Neuronal stem cell (in vitro differentiated cells): ENCODE measurements around the gene MLLT3.

Source experiments
- DNase-seq: peaks from one replicate; pipeline ENCODE4 v3.0.0-alpha.2; 2013; ENCODE audit warnings: low spot score
- H2AFZ ChIP-seq: one replicate; pipeline ENCODE4 v1.6.1; 2013; ENCODE audit warnings: mild to moderate bottlenecking, low read length, inconsistent platforms
- H2AK5ac ChIP-seq: 2 replicates; pipeline ENCODE4 v1.6.1; 2013; ENCODE audit warnings: low read depth, mild to moderate bottlenecking, inconsistent platforms, low read length, moderate library complexity, mixed read lengths
- H2BK120ac ChIP-seq: 2 replicates; pipeline ENCODE4 v1.6.1; 2013; ENCODE audit warnings: low read depth, mild to moderate bottlenecking, inconsistent platforms, low read length, moderate library complexity, mixed read lengths
- H2BK12ac ChIP-seq: one replicate; pipeline ENCODE4 v1.6.1; 2013; ENCODE audit warnings: low read length, inconsistent platforms
- H2BK15ac ChIP-seq: 2 replicates; pipeline ENCODE4 v1.6.1; 2013; ENCODE audit warnings: mild to moderate bottlenecking, low read length, inconsistent platforms, mixed read lengths
- H2BK5ac ChIP-seq: one replicate; pipeline ENCODE4 v1.6.1; 2013; ENCODE audit warnings: inconsistent platforms, mild to moderate bottlenecking, low read length, moderate library complexity
- H3K14ac ChIP-seq: one replicate; pipeline ENCODE4 v1.6.1; 2013; ENCODE audit warnings: low read length, inconsistent platforms
- H3K18ac ChIP-seq: 2 replicates; pipeline ENCODE4 v1.6.1; 2013; ENCODE audit warnings: low read length, inconsistent platforms
- H3K23ac ChIP-seq: 2 replicates; pipeline ENCODE4 v1.6.1; 2013; ENCODE audit warnings: low read depth, mild to moderate bottlenecking, mixed read lengths, low read length, inconsistent platforms; ENCODE audit not compliant: poor library complexity
- H3K27ac ChIP-seq: replicated peaks from 3 replicates; pipeline ENCODE4 v1.5.1; 2013; ENCODE audit warnings: low read length, inconsistent platforms
- H3K27me3 ChIP-seq, 3 experiments: 2 replicates each; pipeline ENCODE4 v1.6.1; 2013; ENCODE audit warnings: low read length in 3 of 3, mild to moderate bottlenecking in 2 of 3, inconsistent platforms in 1 of 3, low read depth in 1 of 3, mixed read lengths in 1 of 3, moderate library complexity in 1 of 3; ENCODE audit not compliant: control insufficient read depth in 3 of 3, insufficient read depth in 3 of 3
- H3K36me3 ChIP-seq, 2 donors: replicated peaks in 1 of 2; 2 replicates each; pipeline ENCODE4 v1.6.1; 2013; ENCODE audit warnings: low read length in 2 of 2; ENCODE audit not compliant: control insufficient read depth in 2 of 2, insufficient read depth in 2 of 2
- H3K4ac ChIP-seq: 2 replicates; pipeline ENCODE4 v1.6.1; 2013; ENCODE audit warnings: inconsistent platforms, mild to moderate bottlenecking, low read length, moderate library complexity
- H3K4me1 ChIP-seq, 2 donors: 1 replicate in 1 of 2; 2 replicates in 1 of 2; pipeline ENCODE4 v1.6.1; 2013; ENCODE audit warnings: low read length in 2 of 2, low read depth in 1 of 2; ENCODE audit not compliant: control insufficient read depth in 2 of 2, insufficient read depth in 1 of 2
- H3K4me2 ChIP-seq: one replicate; pipeline ENCODE4 v1.6.1; 2013; ENCODE audit warnings: mild to moderate bottlenecking, low read length, inconsistent platforms; ENCODE audit not compliant: insufficient read depth, poor library complexity, severe bottlenecking
- H3K4me3 ChIP-seq, 2 donors: 2 replicates each; pipeline ENCODE4 v1.5.1; 2013; ENCODE audit warnings: low read length in 2 of 2, mild to moderate bottlenecking in 2 of 2, inconsistent platforms in 1 of 2, moderate library complexity in 1 of 2
- H3K79me1 ChIP-seq: one replicate; pipeline ENCODE4 v1.6.1; 2013; ENCODE audit warnings: low read depth, mild to moderate bottlenecking, inconsistent platforms, low read length, moderate library complexity
- H3K9ac ChIP-seq: one replicate; pipeline ENCODE4 v1.6.1; 2013; ENCODE audit warnings: mild to moderate bottlenecking, low read depth, low read length, inconsistent platforms; ENCODE audit not compliant: poor library complexity
- H3K9me3 ChIP-seq, 2 donors: replicated peaks in 1 of 2; 2 replicates each; pipeline versions ENCODE3 to v1.6.1; 2013; ENCODE audit warnings: low read length in 2 of 2, mild to moderate bottlenecking in 2 of 2, inconsistent platforms in 1 of 2, low read depth in 1 of 2, mixed read lengths in 1 of 2, moderate library complexity in 1 of 2; ENCODE audit not compliant: control insufficient read depth in 2 of 2, insufficient read depth in 1 of 2
- H4K8ac ChIP-seq: one replicate; pipeline ENCODE4 v1.6.1; 2013; ENCODE audit warnings: low read depth, mild to moderate bottlenecking, inconsistent platforms, low read length, moderate library complexity
- H4K91ac ChIP-seq: one replicate; pipeline ENCODE4 v1.6.1; 2013; ENCODE audit warnings: low read length, low read depth, mild to moderate bottlenecking, inconsistent platforms; ENCODE audit not compliant: poor library complexity
- WGBS, 2 donors: extraction: QIAGEN DNeasy Blood & Tissue Kit; methylation state at CpG; one replicate each; pipeline ENCODE4 v1.1.7; 2013; ENCODE audit warnings: missing lambda C conversion rate in 2 of 2, mixed read lengths in 1 of 2; ENCODE audit not compliant: insufficient read length in 2 of 2, insufficient replicate concordance in 1 of 2; ENCODE audit errors: extremely low coverage in 2 of 2; 5-methylcytosine and 5-hydroxymethylcytosine counted together

Gene MLLT3

DNA sequence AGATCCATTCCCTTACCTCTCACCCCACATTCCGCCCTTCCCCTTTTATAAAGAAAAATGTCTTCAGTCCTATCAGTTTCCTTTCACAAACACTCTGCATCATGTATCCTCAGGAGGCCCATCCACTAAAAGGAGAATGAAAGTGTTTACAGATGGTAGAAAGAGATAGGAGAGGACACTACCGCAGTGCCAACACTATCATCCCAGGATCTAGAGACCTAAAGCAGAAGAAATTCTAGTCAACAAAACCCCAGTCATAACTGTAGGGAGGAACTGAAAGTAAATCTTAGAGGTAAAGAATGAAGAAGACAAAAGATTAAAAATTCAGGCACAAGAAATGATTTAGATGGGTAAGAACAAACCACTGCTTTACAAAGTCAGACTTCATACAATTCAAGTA lies 114.1 kb downstream of the MLLT3 start:
- H3K9me3 ChIP-seq: no peaks in the 10 kb centered on the region
- no peak overlapping the region for H3K27ac ChIP-seq
- no peak overlapping the region for H2BK12ac ChIP-seq
- H2AK5ac ChIP-seq: no peak overlapping the region
- no peak overlapping the region for H2BK15ac ChIP-seq
- no peaks in the 10 kb centered on the region for H3K36me3 ChIP-seq
- H3K9ac ChIP-seq: no peak overlapping the region
- no peaks in the 10 kb centered on the region for H3K27me3 ChIP-seq
- no peak overlapping the region for H3K4ac ChIP-seq
- no peak overlapping the region for H3K23ac ChIP-seq
- H3K4me2 ChIP-seq: no peak overlapping the region
- 100% methylated on average over 1 of the region's 2 CpGs; no CpG with 5 or more reads in 1 of the 2 donors for WGBS, 2 donors
- H2AFZ ChIP-seq: no peak overlapping the region
- H4K8ac ChIP-seq: no peak overlapping the region
- H2BK120ac ChIP-seq: no peak overlapping the region
- no peak overlapping the region for H3K18ac ChIP-seq
- DNase-seq: no peak
- H3K79me1 ChIP-seq: no peaks in the 10 kb centered on the region
- H4K91ac ChIP-seq: no peak overlapping the region
- no peaks in the 10 kb centered on the region for H3K4me1 ChIP-seq
- no peak overlapping the region for H2BK5ac ChIP-seq
- no peak overlapping the region for H3K14ac ChIP-seq
- H3K4me3 ChIP-seq: no peak overlapping the region

DNA sequence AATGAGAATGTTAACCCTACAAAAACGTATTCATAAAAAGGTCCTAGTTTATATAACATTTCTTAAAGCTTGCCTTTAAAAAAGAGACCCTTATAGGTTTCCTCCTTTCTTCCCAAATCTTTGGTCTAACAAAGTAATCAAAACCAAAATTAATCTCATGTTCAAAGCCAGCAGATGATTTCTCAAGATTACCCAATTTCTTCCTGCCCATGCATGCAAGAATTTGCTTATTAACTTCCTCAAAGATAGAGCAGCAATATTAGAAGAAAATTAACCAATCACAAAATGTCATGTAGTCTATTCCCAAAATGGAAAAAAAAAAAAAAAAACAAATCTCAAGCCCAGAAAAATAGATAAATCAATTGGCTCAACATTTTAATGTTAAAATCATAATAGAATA lies 114.9 kb downstream of the MLLT3 start:
- Histone ChIP-seq H4K91ac (no peak overlapping the region), H2BK5ac (no peak overlapping the region), H3K9ac (no peak overlapping the region), H3K27me3 (no peaks in the 10 kb centered on the region), H3K36me3 (no peaks in the 10 kb centered on the region), H3K9me3 (no peaks in the 10 kb centered on the region), H3K79me1 (no peaks in the 10 kb centered on the region), H2BK12ac (no peak overlapping the region), H4K8ac (no peak overlapping the region), H3K4me1 (no peaks in the 10 kb centered on the region), H3K18ac (no peak overlapping the region), H2BK120ac (no peak overlapping the region), H3K4ac (no peak overlapping the region), H2BK15ac (no peak overlapping the region), H3K4me2 (no peak overlapping the region), H2AK5ac (no peak overlapping the region), H3K23ac (no peak overlapping the region), H3K4me3 (no peak overlapping the region), H3K27ac (no peak overlapping the region), H2AFZ (no peak overlapping the region), H3K14ac (no peak overlapping the region)
- no CpG with 5 or more reads among the region's 1 CpG for WGBS, 2 donors
- no peak for DNase-seq

DNA sequence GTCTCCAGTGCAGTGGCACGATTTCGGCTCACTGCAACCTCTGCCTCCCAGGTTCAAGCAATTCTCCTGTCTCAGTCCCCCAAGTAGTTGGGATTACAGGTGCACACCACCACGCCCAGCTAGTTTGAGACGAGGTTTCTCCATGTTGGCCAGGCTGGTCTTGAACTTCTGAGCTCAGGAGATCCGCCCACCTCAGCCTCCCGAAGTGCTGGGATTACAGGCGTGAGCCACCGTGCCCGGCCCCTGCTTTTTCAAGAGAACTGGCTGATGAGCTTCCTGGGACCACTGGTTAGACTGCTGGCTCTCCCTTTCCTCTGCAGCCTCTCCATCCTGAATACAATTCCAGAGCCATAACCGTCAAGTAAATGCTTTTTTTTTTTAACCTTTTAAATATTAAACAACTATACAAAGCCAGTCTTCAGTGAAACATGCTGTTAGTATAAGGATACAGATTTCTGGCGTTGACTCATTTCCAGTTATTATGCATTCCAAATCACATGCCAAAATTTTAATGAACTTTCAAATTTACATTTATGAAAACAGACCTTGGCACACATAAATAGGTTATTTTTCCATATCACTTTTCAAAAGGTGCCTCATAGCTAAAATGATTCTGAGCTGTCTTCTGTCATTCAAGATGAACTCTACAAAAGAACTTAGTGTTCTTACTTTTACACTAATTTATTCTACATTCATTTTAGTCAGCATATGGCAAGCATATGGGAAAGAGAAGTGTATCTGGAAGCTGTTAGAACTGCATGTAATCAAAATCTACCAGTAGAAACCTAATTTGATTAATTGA lies 116.0 kb downstream of the MLLT3 start:
- Histone ChIP-seq H2BK120ac (no peak overlapping the region), H2BK5ac (no peak overlapping the region), H3K27ac (no peak overlapping the region), H3K23ac (no peak overlapping the region), H3K9ac (no peak overlapping the region), H3K4me2 (no peak overlapping the region), H3K27me3 (no peaks in the 10 kb centered on the region), H4K91ac (no peak overlapping the region), H3K79me1 (no peaks in the 10 kb centered on the region), H3K14ac (no peak overlapping the region), H3K4me3 (no peak overlapping the region), H2AFZ (no peak overlapping the region), H2BK15ac (no peak overlapping the region), H2BK12ac (no peak overlapping the region), H3K4ac (no peak overlapping the region), H3K4me1 (no peaks in the 10 kb centered on the region), H3K36me3 (no peaks in the 10 kb centered on the region), H4K8ac (no peak overlapping the region), H3K18ac (no peak overlapping the region), H3K9me3 (no peaks in the 10 kb centered on the region), H2AK5ac (no peak overlapping the region)
- WGBS, 2 donors: no CpG with 5 or more reads among the region's 11 CpGs
- DNase-seq: no peak

DNA sequence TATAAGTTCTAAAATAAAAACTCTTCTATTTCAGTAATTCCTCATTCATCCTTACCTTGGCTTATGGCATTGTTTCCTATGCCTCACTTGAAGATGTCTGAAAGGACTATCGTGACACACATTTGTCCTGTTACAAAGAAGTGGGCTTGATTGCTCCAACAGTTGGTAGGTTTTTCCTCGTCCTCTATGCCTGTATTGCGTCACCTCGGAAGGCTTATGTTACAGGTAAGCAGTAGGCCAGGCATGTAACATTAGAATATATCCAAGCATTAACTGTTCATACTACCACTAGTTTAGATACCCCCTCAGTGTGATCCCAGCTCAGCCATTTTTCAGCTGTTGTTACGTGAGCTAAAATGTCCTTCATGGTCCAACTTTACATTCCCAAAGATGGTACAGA lies 116.7 kb downstream of the MLLT3 start:
- Histone ChIP-seq H3K4me3 (no peak overlapping the region), H2AFZ (no peak overlapping the region), H3K9me3 (no peaks in the 10 kb centered on the region), H3K18ac (no peak overlapping the region), H3K14ac (no peak overlapping the region), H2BK5ac (no peak overlapping the region), H3K4me1 (no peaks in the 10 kb centered on the region), H2BK15ac (no peak overlapping the region), H3K23ac (no peak overlapping the region), H4K8ac (no peak overlapping the region), H3K27ac (no peak overlapping the region), H3K9ac (no peak overlapping the region), H3K4me2 (no peak overlapping the region), H2BK120ac (no peak overlapping the region), H3K27me3 (no peaks in the 10 kb centered on the region), H2AK5ac (no peak overlapping the region), H4K91ac (no peak overlapping the region), H3K4ac (no peak overlapping the region), H3K79me1 (no peaks in the 10 kb centered on the region), H2BK12ac (no peak overlapping the region), H3K36me3 (no peaks in the 10 kb centered on the region)
- no CpG with 5 or more reads among the region's 5 CpGs for WGBS, 2 donors
- no peak for DNase-seq
